ENCODE results near the gene OR52J3.
"Not testable (repeated sequence)": the region's sequence is repeated elsewhere in the genome, so short reads cannot be mapped to it uniquely, and the experiment has no call there.

Gene OR52J3

GRCh38 chr11:5046226-5046625, at the start of gene OR52J3:
Gene OR52J3, plus strand, starts transcription at chr11:5046526. Its CDS starts 0 bp downstream, at chr11:5046526.
- DNase-seq, result no peak

- DNase-seq, result no peak
These were observed 41.7 kb upstream of the OR52J3 start for GRCh38 chr11:5004424-5005274.

GRCh38 chr11:5007561-5007960, 38.8 kb upstream of the OR52J3 start:
- DNase-seq, result no peak

- DNase-seq, result no peak
These were observed 35.1 kb upstream of the OR52J3 start for GRCh38 chr11:5011254-5011653.

GRCh38 chr11:5013012-5013411, 33.3 kb upstream of the OR52J3 start:
- no peak for DNase-seq

GRCh38 chr11:5021996-5022395, 24.3 kb upstream of the OR52J3 start:
- DNase-seq, result no peak

- DNase-seq, result no peak
These were observed 9.7 kb upstream of the OR52J3 start for GRCh38 chr11:5036669-5037068.

- DNase-seq, result no peak
These were observed 8.4 kb upstream of the OR52J3 start for GRCh38 chr11:5037926-5038325.

- no peak for DNase-seq
These were observed 8.0 kb upstream of the OR52J3 start for GRCh38 chr11:5038341-5038740.

GRCh38 chr11:5040876-5041275, 5.5 kb upstream of the OR52J3 start:
- no peak for DNase-seq

GRCh38 chr11:5042091-5042490, 4.2 kb upstream of the OR52J3 start:
- DNase-seq, result no peak

GRCh38 chr11:5043380-5043779, 2.9 kb upstream of the OR52J3 start:
- DNase-seq, result no peak

- DNase-seq, result no peak
These were observed 516 bp downstream of the OR52J3 start for GRCh38 chr11:5046754-5047330.

- DNase-seq, result not testable (repeated sequence)
These were observed 12.4 kb downstream of the OR52J3 start for GRCh38 chr11:5058679-5059078.

- DNase-seq, result no peak
These were observed 13.1 kb downstream of the OR52J3 start, which contains the start of gene OR52E2 for GRCh38 chr11:5059391-5059790. Gene OR52E2, minus strand, starts transcription at chr11:5059627. Its CDS starts 0 bp downstream, at chr11:5059627.

- DNase-seq, result no peak
These were observed 18.7 kb downstream of the OR52J3 start for GRCh38 chr11:5065027-5065426.

GRCh38 chr11:5069272-5069671, 22.9 kb downstream of the OR52J3 start, which contains the start of gene OR52E1:
Gene OR52E1, plus strand, starts transcription at chr11:5069572.
- DNase-seq, result no peak

- DNase-seq, result no peak
These were observed 25.5 kb downstream of the OR52J3 start for GRCh38 chr11:5071799-5072198.

- DNase-seq, result no peak
These were observed 35.1 kb downstream of the OR52J3 start for GRCh38 chr11:5081405-5081804.

- no peak for DNase-seq
These were observed 37.3 kb downstream of the OR52J3 start for GRCh38 chr11:5083602-5084001.

- DNase-seq, result no peak
These were observed 42.2 kb downstream of the OR52J3 start for GRCh38 chr11:5088556-5088955.

- no peak for DNase-seq
These were observed 44.3 kb downstream of the OR52J3 start for GRCh38 chr11:5090668-5091067.

- DNase-seq, result no peak
These were observed 46.7 kb downstream of the OR52J3 start for GRCh38 chr11:5092821-5093585.

GRCh38 chr11:5096011-5096410, 49.7 kb downstream of the OR52J3 start:
- no peak for DNase-seq
